DMS 273 (cell line): ENCODE data around the gene SYP.
"Not testable (repeated sequence)": the region's sequence is repeated elsewhere in the genome, so short reads cannot be mapped to it uniquely, and the experiment has no call there.

Experiments used
- DNase-seq: peaks from one replicate; lab custom pipeline; 2025; ENCODE audit not compliant: unreplicated experiment; lab: John Stamatoyannopoulos, UW

SYP gene

DNA sequence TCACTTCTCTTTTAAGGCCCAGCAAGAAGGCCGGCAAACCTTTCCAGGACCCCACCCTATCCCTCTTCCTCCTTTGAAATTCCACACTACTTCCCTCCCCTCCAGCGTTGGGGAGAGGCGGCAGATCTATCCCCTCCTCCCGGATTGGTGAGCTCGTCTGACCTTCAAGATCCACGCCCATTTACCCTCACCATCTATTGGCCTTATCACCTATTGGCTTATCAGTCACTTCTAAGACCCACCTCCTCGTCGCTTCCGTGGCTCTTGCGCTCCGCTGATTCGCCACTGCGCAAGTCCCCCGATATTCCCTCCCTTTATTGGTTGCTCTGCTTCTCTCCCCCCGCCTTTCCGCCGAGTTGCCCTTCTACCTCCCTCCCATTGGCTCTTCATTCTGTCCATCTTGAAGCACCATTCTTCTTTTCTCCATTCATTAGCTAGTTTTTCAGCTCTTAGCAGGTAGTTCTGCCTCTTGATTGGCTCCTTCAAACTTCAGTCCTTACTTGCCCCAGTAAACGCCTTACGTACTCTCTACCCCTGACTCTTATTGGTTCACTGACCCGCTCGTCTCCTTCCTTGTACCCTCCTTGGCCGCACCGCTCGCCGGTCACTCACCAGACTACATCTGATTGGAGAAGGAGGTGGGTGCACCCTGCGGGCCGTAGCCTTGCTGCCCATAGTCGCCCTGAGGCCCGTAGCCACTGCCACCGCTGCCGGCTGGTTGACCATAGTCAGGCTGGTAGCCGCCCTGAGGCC is 9.0 kb downstream of the SYP start:
- peak; percentile 98 for DNase-seq

- no peak for DNase-seq
Measured at GRCh38 chrX:49189606-49190005, 10.4 kb downstream of the SYP start.

- no peak for DNase-seq
Measured at GRCh38 chrX:49188468-49189076, 11.4 kb downstream of the SYP start.

DNA sequence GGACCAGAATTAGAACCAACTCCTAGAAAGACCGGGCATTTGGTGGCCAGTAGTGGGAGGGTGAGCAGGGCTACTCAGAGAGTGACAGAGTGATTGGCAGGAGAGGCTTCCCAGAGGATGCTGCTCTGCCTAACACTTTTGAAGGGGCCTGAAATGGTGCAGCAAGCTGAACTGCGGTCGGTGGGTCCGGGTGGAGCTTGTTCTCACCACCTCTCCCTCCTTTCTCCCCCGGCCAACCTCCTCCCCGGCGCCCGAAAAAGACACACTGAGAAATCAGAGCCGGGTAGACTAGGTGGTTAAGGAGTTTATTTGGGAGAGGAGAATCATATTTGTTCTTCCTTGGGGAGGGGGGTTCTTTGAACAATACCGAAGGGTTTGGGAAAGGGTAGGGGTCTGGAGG is 12.5 kb downstream of the SYP start:
- no peak for DNase-seq

- DNase-seq: no peak
Measured at GRCh38 chrX:49187028-49187394, 13.0 kb downstream of the SYP start.

- DNase-seq: peak; percentile 94
Measured at GRCh38 chrX:49186125-49187027, 13.6 kb downstream of the SYP start, which contains the start of gene PRICKLE3. TSS of gene PRICKLE3 (minus strand) at chrX:49186373. CDS start at chrX:49186297, 76 bp downstream.

- DNase-seq: peak; percentile 93
Measured at GRCh38 chrX:49184294-49185281, 15.4 kb downstream of the SYP start.

- no peak for DNase-seq
Measured at GRCh38 chrX:49183701-49184281, 16.2 kb downstream of the SYP start.

DNA sequence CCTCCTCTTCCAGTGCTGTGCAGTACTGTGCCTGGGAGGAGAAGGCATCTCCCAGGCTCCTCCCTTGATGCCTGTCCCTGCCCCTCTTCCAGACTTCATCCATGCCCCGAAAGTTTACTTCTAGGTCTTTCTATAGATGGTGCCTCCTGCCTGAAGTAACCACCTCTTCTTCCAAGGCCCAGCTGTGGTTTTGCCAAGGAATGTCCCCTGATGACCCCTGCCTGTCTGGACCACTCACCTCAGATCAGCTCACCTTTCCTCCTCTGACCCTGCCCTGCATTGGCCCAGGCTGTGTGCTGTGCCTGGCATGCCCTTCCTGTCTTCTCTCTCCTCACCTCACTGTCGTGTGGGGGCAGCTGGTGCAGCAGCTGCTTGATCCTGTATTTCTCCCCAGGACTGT is 20.6 kb downstream of the SYP start:
- DNase-seq: no peak

DNA sequence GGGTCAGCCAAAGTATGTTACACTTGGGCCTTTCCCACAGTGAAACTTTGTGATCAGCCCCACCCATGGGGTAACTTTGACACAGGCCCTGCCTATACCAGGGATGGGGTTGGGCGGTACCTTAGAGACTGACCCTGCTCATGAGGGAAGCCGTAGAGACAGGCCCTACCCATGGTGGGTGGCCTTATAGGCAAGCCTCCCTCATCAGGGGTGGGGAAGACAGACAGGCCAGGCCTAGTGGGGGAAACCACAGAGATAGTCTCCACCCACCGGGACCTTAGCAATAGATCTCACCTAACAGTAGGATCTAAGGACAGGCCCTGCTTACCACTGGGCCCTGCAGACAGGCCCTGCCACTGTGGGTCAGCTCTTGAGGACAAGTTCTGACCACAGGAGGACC is 21.5 kb downstream of the SYP start:
- DNase-seq: no peak

- no peak for DNase-seq
Measured at GRCh38 chrX:49177873-49178480, 22.0 kb downstream of the SYP start.

- peak; percentile 57 for DNase-seq
Measured at GRCh38 chrX:49177338-49177833, 22.6 kb downstream of the SYP start.

GRCh38 chrX:49176421-49177326 is 23.3 kb downstream of the SYP start:
- peak; percentile 64 for DNase-seq

- no peak for DNase-seq
Measured at GRCh38 chrX:49175435-49176274, 24.3 kb downstream of the SYP start.

- DNase-seq: peak; percentile 49
Measured at GRCh38 chrX:49174723-49175122, 25.3 kb downstream of the SYP start.

DNA sequence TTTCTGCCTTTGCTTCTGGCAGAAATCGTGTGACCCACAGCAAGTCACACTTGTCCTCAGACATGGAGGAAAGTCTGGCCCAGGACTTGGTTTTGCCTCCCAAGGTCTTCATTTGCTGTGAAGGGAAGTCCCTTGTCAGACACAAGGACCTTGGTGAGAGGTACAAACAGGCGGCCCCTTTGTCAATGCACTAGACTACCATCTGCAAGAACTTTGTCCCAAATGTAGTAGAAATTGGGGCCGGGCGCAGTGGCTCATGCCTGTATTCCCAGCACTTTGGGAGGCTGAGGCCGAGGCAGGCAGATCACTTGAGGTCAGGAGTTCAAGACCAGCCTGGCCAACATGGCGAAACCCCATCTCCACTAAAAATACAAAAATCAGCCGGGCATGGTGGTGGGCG is 26.4 kb downstream of the SYP start:
- DNase-seq: not testable (repeated sequence)

GRCh38 chrX:49172280-49172780 is 27.7 kb downstream of the SYP start:
- peak; percentile 83 for DNase-seq
